ENCODE data around the gene NCKIPSD.

DNA sequence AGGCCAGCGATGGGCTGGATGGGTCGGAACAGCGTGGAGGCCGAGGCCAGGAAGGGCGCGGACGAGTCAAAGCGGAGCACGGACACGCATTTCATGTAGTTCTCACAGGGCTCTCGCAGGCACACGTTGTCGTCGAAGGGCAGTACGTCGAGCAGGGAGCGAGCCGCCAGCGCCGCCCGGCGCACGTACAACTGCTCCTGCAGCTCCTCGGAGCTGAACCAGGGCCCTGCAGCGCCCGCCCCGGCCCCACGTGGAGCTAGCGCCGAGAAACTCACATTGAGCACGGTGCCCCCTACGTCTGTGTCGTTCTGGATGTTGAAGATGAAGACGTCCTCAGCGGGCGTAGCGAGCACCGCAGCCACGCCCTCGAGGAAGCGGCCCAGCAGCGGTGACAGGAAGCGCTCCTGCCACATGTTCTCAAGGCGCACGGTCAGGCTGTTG is 28.9 kb downstream of the NCKIPSD start:
- no peak for TF ChIP-seq TAF1 (IDR thresholded peaks at IDR 0.05; ENCODE audit: borderline replicate concordance, low read depth, low read length)
- TF ChIP-seq, protein P1, sequence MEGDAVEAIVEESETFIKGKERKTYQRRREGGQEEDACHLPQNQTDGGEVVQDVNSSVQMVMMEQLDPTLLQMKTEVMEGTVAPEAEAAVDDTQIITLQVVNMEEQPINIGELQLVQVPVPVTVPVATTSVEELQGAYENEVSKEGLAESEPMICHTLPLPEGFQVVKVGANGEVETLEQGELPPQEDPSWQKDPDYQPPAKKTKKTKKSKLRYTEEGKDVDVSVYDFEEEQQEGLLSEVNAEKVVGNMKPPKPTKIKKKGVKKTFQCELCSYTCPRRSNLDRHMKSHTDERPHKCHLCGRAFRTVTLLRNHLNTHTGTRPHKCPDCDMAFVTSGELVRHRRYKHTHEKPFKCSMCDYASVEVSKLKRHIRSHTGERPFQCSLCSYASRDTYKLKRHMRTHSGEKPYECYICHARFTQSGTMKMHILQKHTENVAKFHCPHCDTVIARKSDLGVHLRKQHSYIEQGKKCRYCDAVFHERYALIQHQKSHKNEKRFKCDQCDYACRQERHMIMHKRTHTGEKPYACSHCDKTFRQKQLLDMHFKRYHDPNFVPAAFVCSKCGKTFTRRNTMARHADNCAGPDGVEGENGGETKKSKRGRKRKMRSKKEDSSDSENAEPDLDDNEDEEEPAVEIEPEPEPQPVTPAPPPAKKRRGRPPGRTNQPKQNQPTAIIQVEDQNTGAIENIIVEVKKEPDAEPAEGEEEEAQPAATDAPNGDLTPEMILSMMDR (IDR thresholded peaks at IDR 0.05) = no peak
- no peak for TF ChIP-seq POLR2AphosphoS5 (IDR thresholded peaks at IDR 0.05; ENCODE audit: low read depth, low read length)
- TF ChIP-seq SMC3 (IDR thresholded peaks at IDR 0.05; ENCODE audit: low read depth, low read length) = no peak
- TF ChIP-seq, protein P2, sequence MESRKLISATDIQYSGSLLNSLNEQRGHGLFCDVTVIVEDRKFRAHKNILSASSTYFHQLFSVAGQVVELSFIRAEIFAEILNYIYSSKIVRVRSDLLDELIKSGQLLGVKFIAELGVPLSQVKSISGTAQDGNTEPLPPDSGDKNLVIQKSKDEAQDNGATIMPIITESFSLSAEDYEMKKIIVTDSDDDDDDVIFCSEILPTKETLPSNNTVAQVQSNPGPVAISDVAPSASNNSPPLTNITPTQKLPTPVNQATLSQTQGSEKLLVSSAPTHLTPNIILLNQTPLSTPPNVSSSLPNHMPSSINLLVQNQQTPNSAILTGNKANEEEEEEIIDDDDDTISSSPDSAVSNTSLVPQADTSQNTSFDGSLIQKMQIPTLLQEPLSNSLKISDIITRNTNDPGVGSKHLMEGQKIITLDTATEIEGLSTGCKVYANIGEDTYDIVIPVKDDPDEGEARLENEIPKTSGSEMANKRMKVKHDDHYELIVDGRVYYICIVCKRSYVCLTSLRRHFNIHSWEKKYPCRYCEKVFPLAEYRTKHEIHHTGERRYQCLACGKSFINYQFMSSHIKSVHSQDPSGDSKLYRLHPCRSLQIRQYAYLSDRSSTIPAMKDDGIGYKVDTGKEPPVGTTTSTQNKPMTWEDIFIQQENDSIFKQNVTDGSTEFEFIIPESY (IDR thresholded peaks at IDR 0.05; ENCODE audit: borderline replicate concordance, low read depth) = no peak
- no peak for TF ChIP-seq MXI1 (IDR thresholded peaks at IDR 0.05; ENCODE audit: low read depth, low read length)
- no peak for TF ChIP-seq RAD21 (IDR thresholded peaks at IDR 0.05; ENCODE audit: low read length)
- no peak for TF ChIP-seq EZH2phosphoT487 (IDR thresholded peaks at IDR 0.05; ENCODE audit: borderline replicate concordance, low read depth)
- no peak for TF ChIP-seq NRF1 (IDR thresholded peaks at IDR 0.05; ENCODE audit: low read depth, low read length)
- no peak for TF ChIP-seq NFIC (IDR thresholded peaks at IDR 0.05; ENCODE audit: borderline replicate concordance)
- TF ChIP-seq, protein P3, sequence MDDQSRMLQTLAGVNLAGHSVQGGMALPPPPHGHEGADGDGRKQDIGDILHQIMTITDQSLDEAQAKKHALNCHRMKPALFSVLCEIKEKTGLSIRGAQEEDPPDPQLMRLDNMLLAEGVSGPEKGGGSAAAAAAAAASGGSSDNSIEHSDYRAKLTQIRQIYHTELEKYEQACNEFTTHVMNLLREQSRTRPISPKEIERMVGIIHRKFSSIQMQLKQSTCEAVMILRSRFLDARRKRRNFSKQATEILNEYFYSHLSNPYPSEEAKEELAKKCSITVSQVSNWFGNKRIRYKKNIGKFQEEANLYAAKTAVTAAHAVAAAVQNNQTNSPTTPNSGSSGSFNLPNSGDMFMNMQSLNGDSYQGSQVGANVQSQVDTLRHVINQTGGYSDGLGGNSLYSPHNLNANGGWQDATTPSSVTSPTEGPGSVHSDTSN (IDR thresholded peaks at IDR 0.05) = no peak
- TF ChIP-seq TEAD4 (IDR thresholded peaks at IDR 0.05; ENCODE audit: borderline replicate concordance, insufficient read depth) = no peak
